ENCODE results near the gene PCP2.

DNA sequence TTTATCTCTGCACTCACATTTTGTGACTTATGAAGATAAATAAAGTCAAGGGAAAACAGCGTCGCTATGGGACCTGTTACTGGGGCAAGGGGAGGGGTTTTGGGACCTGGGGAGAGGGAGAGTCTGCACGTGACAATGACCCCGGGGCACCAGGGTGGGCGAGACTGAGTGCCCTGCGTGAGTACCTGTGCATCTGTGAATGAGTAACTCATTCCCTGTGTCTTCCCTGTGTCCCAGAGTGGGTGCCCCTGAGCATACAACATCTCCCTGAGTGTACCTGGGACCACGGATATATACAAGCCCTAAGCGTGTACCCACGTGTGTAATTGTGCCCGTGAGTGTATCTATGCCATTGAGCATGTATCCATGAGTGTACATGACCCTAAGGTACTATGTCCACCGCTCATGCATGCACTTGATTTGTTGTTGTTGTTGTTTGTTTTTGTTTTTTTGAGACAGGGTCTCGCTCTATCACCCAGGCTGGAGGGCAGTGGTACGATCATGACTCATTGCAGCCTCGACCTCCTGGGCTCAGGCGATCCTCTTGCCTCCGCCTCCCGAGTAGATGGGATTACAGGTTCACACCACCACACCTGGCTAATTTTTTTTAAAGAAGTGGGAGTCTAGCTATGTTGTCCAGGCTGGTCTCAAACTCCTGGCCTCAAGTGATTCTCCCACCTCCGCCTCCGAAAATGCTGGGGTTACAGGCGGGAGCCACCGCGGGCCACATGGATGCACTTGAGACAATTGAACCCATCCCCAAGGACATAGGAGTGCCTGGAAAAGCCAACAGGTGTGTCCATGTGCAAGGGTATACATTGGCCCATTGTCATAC lies 46.5 kb upstream of the PCP2 start:
- no peak for TF ChIP-seq GATA2 (IDR thresholded peaks at IDR 0.05; ENCODE audit: low read depth, low read length)
- TF ChIP-seq GATA3 (IDR thresholded peaks at IDR 0.05; ENCODE audit: low read depth, low read length), result no peak
